KG1 (cell line): ENCODE measurements around the gene CHGA.

Experiments
- DNase-seq: peaks from one replicate; lab custom pipeline; 2025; lab: John Stamatoyannopoulos, UW

CHGA gene

DNA sequence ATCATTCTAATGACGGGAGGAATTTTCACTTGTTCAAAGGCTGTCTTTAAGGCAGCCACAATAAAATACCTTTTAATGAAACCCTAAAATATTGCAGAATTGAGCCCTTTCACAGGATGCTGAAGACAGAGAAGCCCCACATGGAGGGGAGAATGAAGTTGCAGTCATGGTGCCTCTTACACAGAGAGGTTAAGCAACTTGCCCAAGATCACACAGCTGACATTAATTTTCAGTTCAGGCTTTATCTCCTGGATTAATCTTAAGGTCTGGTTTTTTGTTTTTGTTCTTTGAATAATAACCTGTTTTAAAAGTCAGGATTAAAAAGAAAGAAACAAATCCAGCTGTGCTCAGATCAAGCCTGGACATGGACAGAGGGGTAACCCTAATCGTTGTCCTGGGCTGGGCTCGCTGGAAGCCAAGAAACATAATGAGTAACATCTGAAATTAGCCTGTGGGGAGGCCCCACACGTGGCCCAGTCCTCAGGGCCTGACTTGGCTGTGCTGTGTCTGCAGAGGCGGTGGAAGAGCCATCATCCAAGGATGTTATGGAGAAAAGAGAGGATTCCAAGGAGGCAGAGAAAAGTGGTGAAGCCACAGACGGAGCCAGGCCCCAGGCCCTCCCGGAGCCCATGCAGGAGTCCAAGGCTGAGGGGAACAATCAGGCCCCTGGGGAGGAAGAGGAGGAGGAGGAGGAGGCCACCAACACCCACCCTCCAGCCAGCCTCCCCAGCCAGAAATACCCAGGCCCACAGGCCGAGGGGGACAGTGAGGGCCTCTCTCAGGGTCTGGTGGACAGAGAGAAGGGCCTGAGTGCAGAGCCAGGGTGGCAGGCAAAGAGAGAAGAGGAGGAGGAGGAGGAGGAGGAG, 8.0 kb downstream of the CHGA start:
- no peak for DNase-seq

- no peak for DNase-seq
Observed at GRCh38 chr14:92931681-92932447, 8.9 kb downstream of the CHGA start.

GRCh38 chr14:92932448-92933395, 9.8 kb downstream of the CHGA start:
- DNase-seq = no peak

- no peak for DNase-seq
Observed at GRCh38 chr14:92933481-92933880, 10.5 kb downstream of the CHGA start.

GRCh38 chr14:92934196-92935085, 11.5 kb downstream of the CHGA start:
- no peak for DNase-seq

- no peak for DNase-seq
Observed at GRCh38 chr14:92935446-92935845, 12.5 kb downstream of the CHGA start.

GRCh38 chr14:92936085-92936484, 13.1 kb downstream of the CHGA start:
- no peak for DNase-seq

DNA sequence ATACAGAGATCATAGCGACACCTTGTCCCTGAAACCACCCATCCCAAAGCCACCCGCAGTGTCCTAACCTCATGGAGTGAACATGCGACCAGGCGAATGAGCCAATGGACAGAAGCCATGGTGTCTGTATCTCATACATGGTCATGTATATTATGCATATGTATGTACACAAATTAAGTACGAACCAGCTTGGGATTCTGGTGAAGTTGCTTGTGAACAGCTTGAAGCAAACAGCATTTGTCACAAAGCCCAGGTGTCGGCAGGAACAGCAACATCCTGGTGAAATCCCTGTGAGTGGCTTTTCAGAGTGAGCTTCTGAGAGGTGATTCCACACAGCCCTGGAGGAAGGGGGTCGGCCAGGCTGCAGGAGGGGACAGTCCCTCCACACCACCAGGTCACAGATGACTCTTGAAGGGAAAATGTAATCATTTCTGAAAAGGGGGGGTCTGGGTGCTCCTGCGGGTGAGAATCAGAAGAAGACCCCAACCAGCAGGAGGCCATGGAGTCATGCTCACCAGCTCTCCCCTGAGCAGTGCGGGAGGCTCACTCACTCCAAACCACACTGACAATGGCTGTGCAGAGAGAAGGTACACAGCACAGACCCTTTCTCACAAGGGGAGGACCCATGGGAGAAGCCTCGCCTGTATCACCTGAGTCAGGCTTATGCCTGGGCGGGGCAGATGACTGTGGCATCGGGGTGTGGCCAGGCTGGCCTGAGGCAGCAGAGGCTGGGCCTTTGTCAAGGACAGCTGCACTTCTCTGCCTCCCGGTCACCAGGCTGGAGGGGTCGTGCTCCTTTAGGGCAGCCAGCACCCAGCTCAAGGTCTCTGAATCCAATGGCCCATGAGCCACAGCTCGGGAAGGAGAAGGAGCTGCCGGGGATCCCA, 14.3 kb downstream of the CHGA start:
- DNase-seq = no peak

DNA sequence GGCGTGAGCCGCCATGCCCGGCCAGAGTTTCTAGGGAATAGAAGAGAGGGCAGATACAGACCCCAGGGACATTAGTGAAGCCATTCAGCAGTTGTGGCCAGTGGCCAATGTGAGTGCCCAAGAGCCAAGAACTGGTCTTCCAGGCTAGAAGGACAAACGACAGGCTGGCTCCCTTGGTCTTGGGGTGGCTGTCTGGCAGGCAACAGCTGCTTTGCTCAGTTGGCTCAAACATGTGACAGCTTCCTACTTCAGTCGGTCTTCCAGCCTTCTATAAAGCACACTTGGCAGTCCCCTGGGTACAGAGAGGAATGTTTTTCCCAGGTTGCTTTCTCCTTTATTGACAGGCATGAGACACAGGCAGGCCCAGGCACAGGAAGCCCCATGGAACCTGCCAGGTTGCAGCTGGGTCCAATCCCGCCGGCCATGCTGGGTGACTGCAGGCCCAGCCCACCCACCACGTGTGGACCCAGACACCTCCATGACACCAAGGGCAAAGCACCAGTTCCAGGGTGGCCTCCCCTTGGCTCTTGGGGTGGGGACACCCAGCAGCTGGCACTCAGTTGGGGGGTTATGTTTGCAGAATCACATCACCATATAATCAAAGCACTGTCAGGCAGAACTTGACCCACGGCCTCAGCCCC, 15.4 kb downstream of the CHGA start:
- DNase-seq = no peak

DNA sequence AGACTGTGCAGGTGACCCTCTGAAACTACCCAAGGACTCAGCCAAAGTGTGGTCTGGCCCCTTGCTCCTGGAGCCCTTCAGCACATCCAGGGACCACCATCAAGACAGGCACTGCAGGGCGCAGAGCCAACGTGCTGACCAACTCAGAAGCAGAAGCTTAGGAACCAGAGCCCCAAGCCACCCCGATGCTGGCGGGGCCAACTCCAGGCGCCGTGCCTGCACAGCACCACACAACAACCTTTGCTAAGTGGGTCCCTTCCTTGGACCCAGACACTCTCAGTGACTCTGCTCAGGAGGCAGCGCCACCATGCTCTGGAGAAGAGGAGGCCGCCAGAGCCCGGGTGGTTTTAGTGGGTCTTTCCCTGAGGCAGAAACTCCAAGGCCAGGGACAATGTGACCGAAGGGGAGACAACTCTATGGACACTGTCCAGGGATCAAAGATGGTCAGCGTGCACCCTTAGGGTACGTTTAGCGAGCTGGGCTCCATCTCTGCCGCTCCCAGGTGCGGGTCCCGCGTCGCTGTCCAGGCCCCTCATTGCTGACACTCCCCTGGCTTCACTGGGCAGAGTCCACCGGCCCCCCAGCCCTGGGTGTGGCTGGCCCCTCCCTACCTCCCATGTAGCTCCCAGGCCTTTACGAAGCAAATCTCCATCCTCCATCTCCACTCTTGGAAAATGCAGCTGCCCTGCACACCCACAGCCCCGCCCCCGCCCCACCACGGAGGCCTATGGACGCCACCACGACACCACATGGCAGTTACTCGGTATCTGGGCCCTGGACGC, 16.1 kb downstream of the CHGA start:
- DNase-seq = no peak

DNA sequence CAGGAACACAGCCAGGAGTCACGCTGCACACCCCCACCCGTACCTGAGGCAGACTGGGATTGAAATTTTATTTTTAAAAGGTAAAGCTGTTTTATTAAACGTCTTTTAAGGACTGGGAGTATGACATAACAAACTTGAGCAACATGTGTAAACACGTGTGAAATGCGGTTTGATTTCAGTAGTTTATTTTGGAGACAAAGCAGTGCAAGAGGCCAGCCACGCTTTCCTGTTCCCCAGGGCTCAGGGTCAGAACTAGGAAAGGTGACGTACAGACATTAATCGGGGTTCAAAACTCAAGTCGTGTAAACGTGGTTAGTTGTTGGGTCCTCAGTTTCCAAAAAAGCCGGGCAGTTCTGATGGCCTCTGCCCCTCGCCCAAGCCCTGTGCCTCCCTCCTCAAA, 16.7 kb downstream of the CHGA start:
- no peak for DNase-seq

GRCh38 chr14:92940543-92940942, 17.6 kb downstream of the CHGA start:
- DNase-seq = no peak

DNA sequence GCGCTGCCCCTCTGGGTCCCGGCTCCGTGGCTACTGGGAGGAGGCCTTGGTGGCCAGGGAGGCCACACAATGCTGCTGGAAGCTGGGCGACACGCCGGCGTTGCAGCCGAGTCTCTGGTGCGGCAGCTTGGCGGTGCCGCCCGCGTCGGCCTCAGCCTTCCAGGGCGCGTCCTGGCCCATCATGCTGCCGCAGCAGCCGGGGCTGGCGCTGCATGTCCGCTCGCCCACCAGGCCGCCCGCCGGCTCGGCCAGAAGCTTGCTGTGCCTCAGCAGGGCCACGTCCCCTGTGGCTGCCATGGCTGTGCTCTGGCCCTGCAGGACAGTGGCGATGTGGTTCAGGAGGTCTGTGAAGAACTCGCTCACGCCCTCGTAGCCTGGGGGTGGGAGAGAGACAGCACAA, 18.6 kb downstream of the CHGA start:
- no peak for DNase-seq

GRCh38 chr14:92942136-92942535, 19.2 kb downstream of the CHGA start:
- DNase-seq = no peak

DNA sequence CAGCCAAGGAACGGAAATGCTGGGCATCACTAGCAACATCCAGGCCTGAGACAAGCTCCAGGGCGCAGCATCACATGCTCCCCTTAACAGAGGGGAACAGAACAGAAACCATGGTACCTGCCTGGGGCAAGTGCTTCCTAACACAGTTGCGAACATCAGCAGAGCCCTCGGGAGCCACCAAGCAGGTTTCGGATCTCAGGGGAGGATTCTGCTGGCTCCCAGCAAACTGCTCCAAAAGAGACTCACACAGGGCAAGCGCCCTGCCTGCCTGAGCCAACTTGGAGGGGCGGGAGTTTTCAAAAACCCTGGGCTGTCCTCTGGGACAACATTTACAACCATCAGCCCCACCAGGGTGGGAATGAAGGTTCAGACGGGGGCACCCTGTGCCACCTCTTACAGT, 19.6 kb downstream of the CHGA start:
- no peak for DNase-seq

DNA sequence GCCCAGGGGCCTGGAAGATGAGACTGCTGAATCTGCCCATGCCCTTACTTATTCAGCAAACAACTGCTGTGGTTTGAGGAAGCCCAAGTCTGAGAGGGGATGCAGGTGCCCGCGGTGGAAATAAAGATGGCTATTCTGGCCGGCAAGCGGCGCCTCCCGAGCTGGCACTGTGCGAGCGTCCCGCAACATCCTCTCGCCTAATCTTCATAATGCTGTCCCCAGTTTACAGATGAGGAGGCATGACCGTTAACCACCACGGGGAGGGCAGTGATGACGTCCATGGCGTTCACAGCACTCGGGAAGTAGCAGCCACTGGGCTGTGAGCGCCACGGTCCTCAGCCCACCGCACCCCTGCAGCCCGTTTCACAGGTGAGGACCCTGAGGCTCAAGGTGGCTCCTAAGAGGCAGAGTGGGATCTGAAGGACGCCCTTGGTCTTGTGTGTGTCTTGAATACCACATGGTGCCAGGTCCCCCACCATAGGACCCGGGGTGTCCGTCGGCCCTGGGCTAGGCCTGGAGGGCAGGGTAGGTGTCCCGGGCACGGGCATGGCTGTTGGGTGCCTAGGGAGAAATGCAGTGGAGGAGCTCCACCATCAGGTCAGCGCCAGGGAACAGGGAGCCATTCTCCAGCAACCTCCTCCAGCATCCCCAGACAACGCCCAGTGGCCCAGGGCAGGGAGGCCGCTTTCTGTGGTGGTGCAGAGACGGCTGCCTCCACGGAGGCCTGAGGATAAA, 20.2 kb downstream of the CHGA start:
- no peak for DNase-seq

- DNase-seq = no peak
Observed at GRCh38 chr14:92943855-92944570, 21.1 kb downstream of the CHGA start.
